HepG2 (cell line): ENCODE measurements around the gene H2AZ1. TPM values are rescaled to one million over a fixed set of nuclear protein-coding genes. Genes with fewer than 3 reads are reported as not detected.

ENCODE experiments used
- ELF3 ChIP-seq: IDR thresholded peaks from 2 replicates; pipeline ENCODE4 v1.6.1; 2016; ENCODE audit warnings: missing genetic modification reagents, missing compliant biosample characterization
- EZH2 ChIP-seq: conservative IDR thresholded peaks from 2 replicates; pipeline ENCODE4 v1.6.1; 2012; ENCODE audit warnings: mild to moderate bottlenecking, low read depth, low read length, moderate library complexity
- HNRNPLL ChIP-seq: fragments of 200-400 bp; formaldehyde crosslinking; IDR thresholded peaks from 2 replicates; pipeline ENCODE4 v1.6.1; 2017; ENCODE audit warnings: mild to moderate bottlenecking, low read depth, low read length; ENCODE audit not compliant: poor library complexity, severe bottlenecking
- PBX2 ChIP-seq: IDR thresholded peaks from 2 replicates; pipeline ENCODE4 v1.6.1; 2016; ENCODE audit warnings: control low read depth
- PCBP1 ChIP-seq: fragments of 200-400 bp; formaldehyde crosslinking; IDR thresholded peaks from 2 replicates; pipeline ENCODE4 v1.6.1; 2017; ENCODE audit warnings: mild to moderate bottlenecking, low read depth, low read length, borderline replicate concordance
- RXRB ChIP-seq: IDR thresholded peaks from 2 replicates; pipeline ENCODE4 v1.6.1; 2016; ENCODE audit warnings: borderline replicate concordance, missing genetic modification reagents, missing compliant biosample characterization
- SALL1 ChIP-seq: sonication (generic); formaldehyde crosslinking; IDR thresholded peaks from 2 replicates; pipeline ENCODE4 v1.8.0; 2022; ENCODE audit warnings: mild to moderate bottlenecking, missing genetic modification reagents
- TBX3 ChIP-seq: fragments of 450-650 bp; IDR thresholded peaks from 2 replicates; pipeline ENCODE4 v1.6.1; 2017; ENCODE audit warnings: antibody characterized with exemption, mild to moderate bottlenecking, inconsistent platforms, borderline replicate concordance
- TSC22D2 ChIP-seq: sonication (generic); formaldehyde crosslinking; IDR thresholded peaks from 2 replicates; pipeline ENCODE4 v1.5.1; 2020; ENCODE audit warnings: missing genetic modification reagents, mild to moderate bottlenecking, borderline replicate concordance
- ZNF138 ChIP-seq: sonication (generic); formaldehyde crosslinking; IDR thresholded peaks from 2 replicates; pipeline ENCODE4 v1.5.0; 2020; ENCODE audit warnings: mild to moderate bottlenecking, low read depth, missing genetic modification reagents
- ZNF646 ChIP-seq: sonication (generic); formaldehyde crosslinking; IDR thresholded peaks from 2 replicates; pipeline ENCODE4 v1.9.0; 2021; ENCODE audit warnings: mild to moderate bottlenecking, missing genetic modification reagents
- ZNF790 ChIP-seq: sonication (generic); formaldehyde crosslinking; IDR thresholded peaks from 2 replicates; pipeline ENCODE4 v1.8.0; 2022; ENCODE audit warnings: missing genetic modification reagents, mild to moderate bottlenecking, borderline replicate concordance
- polyA plus RNA-seq, 8 experiments: library from polyadenylated mRNA; depleted of rRNA in 3 of 8; stranded (reverse) in 7 of 8; unstranded in 1 of 8; fragments of >200 nt; fragmentation: Illumina TruSeq in 4 of 8; extraction: Trizol in 4 of 8; gene quantifications; 2 replicates each; pipeline versions ENCODE4 v1.2.1 to v1.2.3, GENCODE V29; 2011 to 2016; ENCODE audit warnings: low read depth in 4 of 8, missing spikeins in 1 of 8, mixed read lengths in 1 of 8; ENCODE audit not compliant: insufficient read depth in 1 of 8
- total RNA-seq, 5 experiments: library from RNA; depleted of rRNA; stranded (reverse); fragments of >200 nt; fragmentation: Illumina TruSeq; extraction: Trizol; gene quantifications; 2 replicates each; pipeline ENCODE4 v1.2.3, GENCODE V29; 2016; ENCODE audit warnings: low read depth in 1 of 5
- TF ChIP-seq, protein P1 (sequence below): sonication (generic); formaldehyde crosslinking; IDR thresholded peaks from 2 replicates; pipeline ENCODE4 v1.4.0; 2020; ENCODE audit warnings: missing genetic modification reagents

H2AZ1 gene
- total and polyA plus RNA-seq, 2 of the 13 experiments (the other 11 are each of a cell fraction or from before 2014, with no cell fraction given) = 301 to 574 TPM

GRCh38 chr4:99949999-99950912 is at the start of gene H2AZ1 (continued):
- TF ChIP-seq ZNF646 (no peak), TBX3 (0 out of 2 replicates have a peak, but pooled peaks have one; percentile 19), EZH2 (no peak), RXRB (peak; percentile 26; the same call in 1 of the 2 replicates), HNRNPLL (peak; percentile 84), ELF3 (CRISPR knock-in tag) (peak; percentile 77; the same call in 1 of the 2 replicates), TSC22D2 (CRISPR knock-in tag) (no peak), PBX2 (no peak), ZNF138 (CRISPR knock-in tag) (no peak), ZNF790 (CRISPR knock-in tag) (no peak), PCBP1 (peak; percentile 87; the same call in 1 of the 2 replicates), SALL1 (peak; percentile 19; the same call in 1 of the 2 replicates)
- TF ChIP-seq, protein P1, sequence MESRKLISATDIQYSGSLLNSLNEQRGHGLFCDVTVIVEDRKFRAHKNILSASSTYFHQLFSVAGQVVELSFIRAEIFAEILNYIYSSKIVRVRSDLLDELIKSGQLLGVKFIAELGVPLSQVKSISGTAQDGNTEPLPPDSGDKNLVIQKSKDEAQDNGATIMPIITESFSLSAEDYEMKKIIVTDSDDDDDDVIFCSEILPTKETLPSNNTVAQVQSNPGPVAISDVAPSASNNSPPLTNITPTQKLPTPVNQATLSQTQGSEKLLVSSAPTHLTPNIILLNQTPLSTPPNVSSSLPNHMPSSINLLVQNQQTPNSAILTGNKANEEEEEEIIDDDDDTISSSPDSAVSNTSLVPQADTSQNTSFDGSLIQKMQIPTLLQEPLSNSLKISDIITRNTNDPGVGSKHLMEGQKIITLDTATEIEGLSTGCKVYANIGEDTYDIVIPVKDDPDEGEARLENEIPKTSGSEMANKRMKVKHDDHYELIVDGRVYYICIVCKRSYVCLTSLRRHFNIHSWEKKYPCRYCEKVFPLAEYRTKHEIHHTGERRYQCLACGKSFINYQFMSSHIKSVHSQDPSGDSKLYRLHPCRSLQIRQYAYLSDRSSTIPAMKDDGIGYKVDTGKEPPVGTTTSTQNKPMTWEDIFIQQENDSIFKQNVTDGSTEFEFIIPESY (CRISPR knock-in tag) = no peak
